Astrocyte of the hippocampus (primary cell): ENCODE results near the gene SYNE4.

Experiments
- DNase-seq: peaks from one replicate; pipeline ENCODE4 v3.0.0; 2011; ENCODE audit warnings: low read depth, low spot score

SYNE4 gene

DNA sequence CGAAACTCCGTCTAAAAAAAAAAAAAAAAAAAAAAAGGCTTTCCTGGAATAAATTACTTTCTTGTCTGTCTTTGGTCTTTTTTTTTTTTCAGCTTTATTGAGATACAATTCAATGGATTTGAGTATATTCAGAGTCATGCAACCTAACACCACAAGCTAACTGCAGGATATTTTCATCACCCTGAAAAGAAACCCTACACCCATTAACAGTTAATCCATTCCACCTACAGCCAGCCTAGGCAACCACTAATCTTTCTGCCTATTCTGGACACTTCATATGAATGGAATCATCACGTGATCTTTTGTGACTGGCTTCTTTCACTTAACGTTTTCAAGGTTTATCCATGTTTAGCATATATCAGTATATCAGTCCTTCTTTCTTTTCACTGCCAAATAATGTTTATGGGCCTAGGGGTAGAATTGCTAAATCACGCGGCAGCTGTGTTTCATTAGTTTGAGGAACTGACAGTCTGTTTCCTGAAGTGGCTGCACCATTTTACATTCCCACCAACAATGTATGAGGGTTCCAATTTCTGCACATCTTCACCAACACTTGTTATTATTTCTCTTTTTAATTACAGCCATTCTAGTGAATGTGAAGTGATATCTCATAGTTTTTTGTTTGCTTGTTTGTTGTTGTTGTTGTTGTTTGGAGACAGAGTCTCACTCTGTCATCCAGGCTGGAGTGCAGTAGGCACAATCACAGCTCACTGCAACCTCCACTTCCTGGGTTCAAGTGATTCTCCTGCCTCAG, 52.6 kb downstream of the SYNE4 start:
- no peak for DNase-seq
